Type B pancreatic cell (in vitro differentiated cells): ENCODE data around the gene NFATC3. TPM values are rescaled to one million over a fixed set of nuclear protein-coding genes. Genes with fewer than 3 reads are reported as not detected.

ENCODE experiments used
- DNase-seq: peaks from one replicate; pipeline ENCODE4 v3.0.0; 2021; ENCODE audit warnings: mixed read lengths; ENCODE audit not compliant: unreplicated experiment; ENCODE audit errors: extremely low spot score
- H3K27ac Mint-ChIP-seq: 2 replicates; pipeline ENCODE4 v1.8.0; 2021; ENCODE audit warnings: mild to moderate bottlenecking, mixed read lengths
- H3K27me3 Mint-ChIP-seq: 2 replicates; pipeline ENCODE4 v1.8.0; 2021; ENCODE audit warnings: mixed read lengths
- H3K36me3 Mint-ChIP-seq: 2 replicates; pipeline ENCODE4 v1.8.0; 2021; ENCODE audit warnings: mixed read lengths
- H3K4me1 Mint-ChIP-seq: one replicate; pipeline ENCODE4 v1.8.0; 2021; ENCODE audit warnings: mixed read lengths; ENCODE audit not compliant: unreplicated experiment
- H3K4me3 Mint-ChIP-seq: 2 replicates; pipeline ENCODE4 v1.8.0; 2021; ENCODE audit warnings: mild to moderate bottlenecking, mixed read lengths
- H3K9me3 Mint-ChIP-seq: 2 replicates; pipeline ENCODE4 v1.8.0; 2021; ENCODE audit warnings: mixed read lengths
- total RNA-seq: library from RNA; stranded (reverse); gene quantifications from 2 replicates; pipeline ENCODE4 v1.2.1, GENCODE V29; 2021; ENCODE audit warnings: low replicate concordance
- TF ChIP-seq, protein P1 (sequence below): fragments of 200-600 bp; sonication (generic); conservative IDR thresholded peaks from 2 replicates; pipeline ENCODE4 v1.5.0; 2021; ENCODE audit warnings: antibody characterized with exemption, mild to moderate bottlenecking

The NFATC3 gene
- total RNA-seq, 1 donor from 2014 or later = 55.5 TPM

DNA sequence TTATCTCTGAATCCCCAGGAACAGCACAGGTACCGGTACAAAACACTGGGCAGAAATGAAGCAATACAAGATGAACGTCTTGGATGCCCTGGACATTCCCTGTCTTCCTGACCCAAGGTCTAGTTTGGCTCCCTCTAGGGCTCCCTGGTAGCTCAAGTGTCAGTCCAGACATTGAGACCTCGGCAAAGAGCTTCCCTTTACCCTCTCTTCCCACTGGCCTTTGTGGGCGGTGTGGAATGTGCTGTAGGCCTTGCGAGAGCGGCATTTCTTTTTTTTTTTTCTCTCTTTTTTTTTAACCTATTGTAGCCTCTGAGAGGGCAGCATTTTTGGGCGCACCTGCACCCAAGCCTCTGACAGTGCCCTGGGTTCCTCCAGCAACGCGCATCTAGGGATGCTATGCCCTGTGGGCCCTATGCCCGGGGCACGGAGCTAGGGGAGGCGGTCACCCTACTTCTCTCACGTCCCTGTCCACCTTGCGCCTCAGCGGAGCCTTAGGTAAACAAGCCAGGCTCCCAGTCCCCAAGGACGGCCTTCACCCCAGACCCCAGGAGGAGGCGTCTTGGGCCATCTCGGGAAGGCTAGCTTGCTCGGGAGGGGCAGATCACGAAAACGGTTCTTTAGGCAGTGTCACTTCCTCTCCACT lies 1.2 kb upstream of the NFATC3 start:
- Mint-ChIP-seq H3K27ac (peak overlapping the region; percentile 82), H3K36me3 (no peaks in the 10 kb centered on the region), H3K9me3 (no peaks in the 10 kb centered on the region), H3K27me3 (no peaks in the 10 kb centered on the region), H3K4me3 (peak overlapping the region; percentile 88), H3K4me1 (peaks cover 22% of the 10 kb centered on the region)
- TF ChIP-seq, protein P1, sequence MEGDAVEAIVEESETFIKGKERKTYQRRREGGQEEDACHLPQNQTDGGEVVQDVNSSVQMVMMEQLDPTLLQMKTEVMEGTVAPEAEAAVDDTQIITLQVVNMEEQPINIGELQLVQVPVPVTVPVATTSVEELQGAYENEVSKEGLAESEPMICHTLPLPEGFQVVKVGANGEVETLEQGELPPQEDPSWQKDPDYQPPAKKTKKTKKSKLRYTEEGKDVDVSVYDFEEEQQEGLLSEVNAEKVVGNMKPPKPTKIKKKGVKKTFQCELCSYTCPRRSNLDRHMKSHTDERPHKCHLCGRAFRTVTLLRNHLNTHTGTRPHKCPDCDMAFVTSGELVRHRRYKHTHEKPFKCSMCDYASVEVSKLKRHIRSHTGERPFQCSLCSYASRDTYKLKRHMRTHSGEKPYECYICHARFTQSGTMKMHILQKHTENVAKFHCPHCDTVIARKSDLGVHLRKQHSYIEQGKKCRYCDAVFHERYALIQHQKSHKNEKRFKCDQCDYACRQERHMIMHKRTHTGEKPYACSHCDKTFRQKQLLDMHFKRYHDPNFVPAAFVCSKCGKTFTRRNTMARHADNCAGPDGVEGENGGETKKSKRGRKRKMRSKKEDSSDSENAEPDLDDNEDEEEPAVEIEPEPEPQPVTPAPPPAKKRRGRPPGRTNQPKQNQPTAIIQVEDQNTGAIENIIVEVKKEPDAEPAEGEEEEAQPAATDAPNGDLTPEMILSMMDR = no peak
- DNase-seq = no peak

DNA sequence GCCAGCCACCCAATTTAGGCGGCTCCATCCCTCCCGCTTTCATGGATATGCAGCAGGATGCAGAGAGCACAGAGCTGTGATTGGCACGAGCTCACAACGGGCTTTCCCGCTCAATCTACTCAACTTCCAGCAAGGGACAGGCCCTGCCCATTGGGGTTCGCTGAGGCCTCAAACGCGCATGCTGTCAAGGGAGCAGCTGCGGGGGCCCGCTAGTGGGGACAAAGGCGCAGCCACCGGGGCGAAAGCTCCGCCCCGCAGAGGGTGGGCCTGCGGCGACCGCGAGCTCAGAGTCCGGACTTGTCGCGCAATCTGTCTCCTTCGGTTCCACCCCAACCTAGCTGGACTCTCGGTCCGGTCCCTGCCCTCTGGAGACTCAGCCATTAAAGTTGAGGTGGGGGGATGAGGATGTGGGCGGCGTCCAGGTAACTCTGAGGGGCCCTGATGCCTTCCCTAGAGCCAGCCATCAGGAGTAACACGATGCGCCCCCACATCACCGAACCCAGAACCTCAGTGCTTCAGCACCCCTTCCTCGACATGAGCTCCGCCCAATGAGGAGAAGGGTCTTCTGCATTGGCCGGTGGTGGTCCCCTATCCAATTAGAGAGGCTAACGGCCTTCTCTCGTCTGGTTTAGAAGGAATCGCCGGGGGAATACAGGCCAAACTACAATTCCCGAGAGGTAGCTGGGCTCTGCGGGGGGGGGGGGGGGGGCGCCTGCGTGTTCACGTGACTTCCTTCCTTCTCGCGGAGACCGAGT lies 489 bp upstream of the NFATC3 start:
- Mint-ChIP-seq H3K27me3 (no peaks in the 10 kb centered on the region), H3K36me3 (no peaks in the 10 kb centered on the region), H3K9me3 (no peaks in the 10 kb centered on the region), H3K4me3 (peak overlapping the region; percentile 88), H3K4me1 (peaks cover 24% of the 10 kb centered on the region), H3K27ac (peak overlapping the region; percentile 82)
- peak; percentile 89 for DNase-seq
- TF ChIP-seq, protein P1 = no peak

DNA sequence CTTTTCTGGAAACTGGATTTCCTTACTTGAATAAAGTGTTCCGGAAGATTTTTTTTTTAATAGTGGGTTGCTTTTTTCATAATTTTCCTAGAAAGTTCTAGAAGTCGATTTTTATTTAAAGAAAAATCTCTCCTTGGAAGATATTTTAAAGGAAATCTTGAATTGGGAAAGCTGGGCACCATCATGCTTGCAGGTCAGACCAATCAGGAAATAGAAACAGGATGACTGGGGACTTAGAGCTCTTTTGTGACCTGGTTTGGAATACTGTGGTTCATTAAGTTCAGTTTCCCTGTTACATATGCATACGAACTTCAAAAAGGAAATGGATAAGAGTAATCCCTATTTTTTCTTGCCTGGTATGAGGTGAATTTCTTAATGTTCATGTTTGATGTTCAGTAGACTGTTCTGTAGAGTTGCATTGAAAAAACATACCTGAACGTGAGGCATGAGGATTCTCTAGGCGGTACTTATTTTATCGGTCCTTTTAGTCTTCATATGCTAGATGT lies 1.2 kb downstream of the NFATC3 start:
- Mint-ChIP-seq H3K27me3 (no peaks in the 10 kb centered on the region), H3K36me3 (no peaks in the 10 kb centered on the region), H3K4me3 (peak overlapping the region; percentile 88), H3K9me3 (no peaks in the 10 kb centered on the region), H3K4me1 (peaks cover 33% of the 10 kb centered on the region), H3K27ac (peak overlapping the region; percentile 80)
- TF ChIP-seq, protein P1 = no peak
- no peak for DNase-seq

DNA sequence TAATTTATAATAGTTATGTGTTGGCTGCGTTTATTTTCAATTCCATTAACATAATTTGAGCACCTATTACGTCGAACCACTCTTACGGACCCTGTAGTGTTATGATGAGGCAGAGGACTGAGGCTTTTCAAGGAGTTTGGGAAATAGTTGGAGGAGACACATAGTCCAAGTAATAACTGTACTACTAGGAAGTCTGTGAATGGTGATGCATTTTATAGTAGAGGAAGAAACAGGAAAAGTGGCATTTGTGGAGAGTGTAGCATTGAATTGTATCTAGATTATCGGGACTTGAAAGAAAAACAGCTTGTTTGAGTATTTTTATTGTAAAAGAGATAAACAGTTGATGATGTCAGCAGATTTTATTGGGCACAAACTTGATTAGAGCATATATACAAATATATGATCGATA lies 1.7 kb downstream of the NFATC3 start:
- Mint-ChIP-seq H3K27me3 (no peaks in the 10 kb centered on the region), H3K4me1 (peaks cover 38% of the 10 kb centered on the region), H3K4me3 (peak overlapping the region; percentile 88), H3K36me3 (no peaks in the 10 kb centered on the region), H3K9me3 (no peaks in the 10 kb centered on the region), H3K27ac (peak overlapping the region; percentile 80)
- no peak for DNase-seq
- TF ChIP-seq, protein P1 = no peak

DNA sequence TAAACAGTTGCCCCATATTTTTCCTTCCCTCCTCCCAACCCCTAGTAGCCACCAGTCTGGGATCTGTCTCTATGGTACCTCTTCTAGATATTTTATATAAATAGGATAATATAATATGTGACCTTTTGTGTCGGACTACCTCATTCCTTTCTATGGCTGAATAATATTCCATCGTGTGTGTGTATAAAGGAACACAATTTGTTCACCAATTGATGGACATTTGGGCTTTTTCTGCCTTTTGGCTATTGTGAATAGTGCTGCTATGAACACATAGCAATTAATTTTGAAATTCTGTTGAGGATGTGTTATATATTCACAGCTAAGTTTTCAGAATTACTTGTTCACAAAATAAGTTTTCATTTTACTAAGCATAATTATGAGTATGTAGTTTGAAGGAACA lies 2.5 kb downstream of the NFATC3 start:
- Mint-ChIP-seq H3K27ac (no peak overlapping the region), H3K4me1 (peaks cover 40% of the 10 kb centered on the region), H3K4me3 (peak overlapping the region; percentile 73), H3K9me3 (no peaks in the 10 kb centered on the region), H3K36me3 (no peaks in the 10 kb centered on the region), H3K27me3 (no peaks in the 10 kb centered on the region)
- no peak for DNase-seq
- TF ChIP-seq, protein P1 = no peak
